A549 (cell line): ENCODE data around the gene CAMK1G. TPM values are rescaled to one million over a fixed set of nuclear protein-coding genes. Genes with fewer than 3 reads are reported as not detected.

Experiments
- ATAC-seq, 2 experiments: fragments of 200-7000 bp in 1 of 2; fragments of >200 bp in 1 of 2; cut with Nextera tagmentation in 1 of 2; cut with Tn5 transposase in 1 of 2; 3 replicates each; pipeline versions ENCODE4 v1.8.0 to v1.9.1; 2018 to 2020; ENCODE audit warnings: mild to moderate bottlenecking in 1 of 2, moderate library complexity in 1 of 2
- CTCF ChIA-PET: fragments of 300-600 bp; sonication (Branson Sonifier 250); formaldehyde crosslinking; extraction: SDS; loops from one replicate; lab custom pipeline; 2021; ENCODE audit warnings: antibody characterized with exemption, inconsistent platforms; lab: Yijun Ruan, JAX
- POLR2A ChIA-PET: fragments of 350-600 bp; formaldehyde crosslinking; extraction: SDS; loops from one replicate; lab custom pipeline; 2021; ENCODE audit warnings: antibody characterized with exemption, inconsistent platforms; lab: Yijun Ruan, JAX
- DNase-seq, 2 experiments: peaks; one replicate each; pipeline versions ENCODE4 v3.0.0 to v3.0.0-alpha.2; 2011 to 2016; ENCODE audit warnings: low read depth in 1 of 2, low spot score in 1 of 2
- FAIRE-seq: peaks from 2 replicates; lab custom pipeline; 2011; peaks lifted over from hg19 to GRCh38; lab: Jason Lieb, UNC
- H3K27ac ChIP-seq, 2 experiments: fragments of >200 bp; sonication (Bioruptor Twin); formaldehyde crosslinking; 3 replicates each; pipeline ENCODE4 v1.5.1; 2016 to 2017
- H3K4me1 ChIP-seq: fragments of >200 bp; sonication (Bioruptor Twin); formaldehyde crosslinking; 3 replicates; pipeline ENCODE4 v1.6.1; 2016
- H3K4me2 ChIP-seq: fragments of >200 bp; sonication (Bioruptor Twin); formaldehyde crosslinking; 3 replicates; pipeline ENCODE4 v1.6.1; 2016
- H3K4me3 ChIP-seq: fragments of >200 bp; sonication (Bioruptor Twin); formaldehyde crosslinking; 3 replicates; pipeline ENCODE4 v1.5.1; 2016
- H3K9me3 ChIP-seq: fragments of >200 bp; sonication (Bioruptor Twin); formaldehyde crosslinking; 3 replicates; pipeline ENCODE4 v1.6.1; 2016
- CBX2 ChIP-seq: fragments of 200-600 bp; sonication (generic); IDR thresholded peaks from 2 replicates; pipeline ENCODE4 v1.6.1; 2016; ENCODE audit warnings: low read depth, mild to moderate bottlenecking, borderline replicate concordance
- CBX8 ChIP-seq: fragments of 200-600 bp; sonication (generic); IDR thresholded peaks from 2 replicates; pipeline ENCODE4 v1.6.1; 2016
- EP300 ChIP-seq, 2 experiments: fragments of >200 bp; sonication (Bioruptor Twin); formaldehyde crosslinking; IDR thresholded peaks; 2 replicates in 1 of 2; 3 replicates in 1 of 2; pipeline ENCODE4 v1.6.1; 2016 to 2017
- ESRRA ChIP-seq: fragments of 150-350 bp; IDR thresholded peaks from 2 replicates; pipeline ENCODE4 v1.6.1; 2014; ENCODE audit warnings: mild to moderate bottlenecking, low read length, borderline replicate concordance
- FOSL2 ChIP-seq, 2 experiments: fragments of 450-650 bp in 1 of 2; fragments of >200 bp in 1 of 2; sonication (Bioruptor Twin) in 1 of 2; formaldehyde crosslinking; IDR thresholded peaks; 2 replicates each; pipeline versions ENCODE4 v1.5.0 to v1.6.1; 2016 to 2020; ENCODE audit warnings: mild to moderate bottlenecking in 1 of 2, moderate library complexity in 1 of 2
- HDAC2 ChIP-seq: fragments of 200-600 bp; sonication (generic); IDR thresholded peaks from 2 replicates; pipeline ENCODE4 v1.6.1; 2016
- HOXA7 ChIP-seq: fragments of 250-450 bp; sonication (Bioruptor Pico); IDR thresholded peaks from 2 replicates; pipeline ENCODE4 v1.5.0; 2020; ENCODE audit warnings: mild to moderate bottlenecking, moderate library complexity
- JUNB ChIP-seq: fragments of >200 bp; sonication (Bioruptor Twin); formaldehyde crosslinking; IDR thresholded peaks from 2 replicates; pipeline ENCODE4 v1.6.1; 2016
- KDM5A ChIP-seq: fragments of 200-600 bp; sonication (generic); IDR thresholded peaks from 2 replicates; pipeline ENCODE4 v1.6.1; 2016; ENCODE audit warnings: antibody characterized with exemption, mild to moderate bottlenecking
- MAZ ChIP-seq: fragments of 150-350 bp; IDR thresholded peaks from 2 replicates; pipeline ENCODE4 v1.6.1; 2014; ENCODE audit warnings: antibody characterized with exemption, low read depth, low read length, borderline replicate concordance
- NR3C1 ChIP-seq: fragments of >200 bp; sonication (Bioruptor Twin); formaldehyde crosslinking; IDR thresholded peaks from 3 replicates; pipeline ENCODE4 v1.6.1; 2017
- RCOR1 ChIP-seq: fragments of 150-350 bp; IDR thresholded peaks from 2 replicates; pipeline ENCODE4 v1.6.1; 2014; ENCODE audit warnings: antibody characterized with exemption, low read length, low read depth
- RFX5 ChIP-seq: fragments of 450-650 bp; IDR thresholded peaks from 2 replicates; pipeline ENCODE4 v1.7.1; 2014; ENCODE audit warnings: antibody characterized with exemption, mild to moderate bottlenecking, moderate library complexity
- RNF2 ChIP-seq: fragments of 200-600 bp; sonication (generic); IDR thresholded peaks from 2 replicates; pipeline ENCODE4 v1.6.1; 2016; ENCODE audit warnings: low read depth, mild to moderate bottlenecking, antibody characterized with exemption, moderate library complexity, borderline replicate concordance
- SREBF2 ChIP-seq: fragments of 450-650 bp; IDR thresholded peaks from 2 replicates; pipeline ENCODE4 v1.6.1; 2014; ENCODE audit warnings: mild to moderate bottlenecking, moderate library complexity
- TFCP2L1 ChIP-seq: fragments of 250-450 bp; sonication (Bioruptor Pico); IDR thresholded peaks from 2 replicates; pipeline ENCODE4 v1.5.0; 2021; ENCODE audit warnings: mild to moderate bottlenecking
- TP53 ChIP-seq: fragments of 250-450 bp; sonication (Bioruptor Pico); IDR thresholded peaks from 2 replicates; pipeline ENCODE4 v1.5.0; 2021; ENCODE audit warnings: mild to moderate bottlenecking, moderate library complexity
- ZNF302 ChIP-seq: fragments of 250-450 bp; sonication (Bioruptor Pico); IDR thresholded peaks from 2 replicates; pipeline ENCODE4 v1.9.0; 2021; ENCODE audit warnings: inconsistent platforms, mild to moderate bottlenecking, moderate library complexity
- WGBS: methylation state at CpG from one replicate; pipeline ENCODE4 v1.1.6; 2017; ENCODE audit errors: missing lambda C conversion rate; 5-methylcytosine and 5-hydroxymethylcytosine counted together
- polyA plus RNA-seq, 4 experiments: library from polyadenylated mRNA; depleted of rRNA in 3 of 4; stranded (reverse); fragments of >200 nt; fragmentation: RNase III in 1 of 4; extraction: RNeasy Plus Mini Kit Qiagen cat#74134 plus additional on column Dnase treatment in 1 of 4; gene quantifications; 2 replicates in 3 of 4; 3 replicates in 1 of 4; pipeline ENCODE4 v1.2.3, GENCODE V29; 2011 to 2017
- TF ChIP-seq, protein P1 (sequence below): fragments of 250-450 bp; sonication (Bioruptor Pico); IDR thresholded peaks from 2 replicates; pipeline ENCODE4 v1.5.0; 2020; ENCODE audit warnings: low read depth, mild to moderate bottlenecking, moderate library complexity
- TF ChIP-seq, protein P2 (sequence below): fragments of >200 bp; sonication (Bioruptor Twin); formaldehyde crosslinking; IDR thresholded peaks from 2 replicates; pipeline ENCODE4 v1.6.1; 2016
- TF ChIP-seq, protein P3 (sequence below): fragments of 250-450 bp; sonication (Bioruptor Pico); IDR thresholded peaks from 2 replicates; pipeline ENCODE4 v1.5.0; 2021; ENCODE audit warnings: mild to moderate bottlenecking, moderate library complexity, borderline replicate concordance

Gene CAMK1G
- polyA plus RNA-seq, 2 of the 4 experiments (the other 2 are of a cell fraction), result 0.03 to 0.08 TPM

DNA sequence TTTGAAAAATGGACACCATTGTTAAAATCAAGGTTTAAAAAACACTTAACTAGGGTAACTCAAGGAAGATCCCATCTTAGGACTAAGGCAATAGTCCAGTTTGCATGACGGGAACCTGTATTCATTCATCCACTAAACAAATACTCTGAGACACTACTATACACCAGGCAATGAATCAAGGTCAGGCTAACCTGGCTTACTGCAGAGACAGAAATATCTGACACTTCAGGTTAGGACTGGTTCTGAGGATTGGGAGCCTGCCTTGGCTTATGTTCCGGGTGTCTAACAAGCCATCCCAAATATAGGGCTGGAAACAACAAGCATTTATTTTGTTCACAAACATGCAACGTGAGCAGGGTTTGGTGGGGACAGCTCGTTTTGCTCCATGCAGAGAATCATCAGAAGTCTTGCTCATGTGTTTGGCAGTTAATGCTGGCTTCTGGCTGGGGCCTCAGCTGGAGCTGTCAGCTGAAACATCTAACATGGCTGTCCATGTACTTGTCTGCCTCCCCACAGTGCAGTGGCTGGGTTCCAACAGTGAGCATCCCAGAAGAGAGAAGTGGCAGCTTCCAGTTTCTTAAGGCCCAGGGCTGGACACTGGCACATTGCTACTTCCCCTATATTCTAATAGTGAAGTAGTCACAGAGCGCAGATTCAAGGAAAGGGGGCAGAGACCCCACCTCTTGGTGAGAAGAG, 37.0 kb upstream of the CAMK1G start:
- Histone ChIP-seq H3K4me2 (no peak overlapping the region), H3K9me3 (no peaks in the 10 kb centered on the region), H3K27ac (no peak overlapping the region), H3K4me3 (no peak overlapping the region), H3K4me1 (no peaks in the 10 kb centered on the region)
- no peak for ATAC-seq
- ChIA-PET POLR2A (no interaction called here), CTCF (interaction anchor here (0.6 kb wide), 1 partner anchor 151 kb away, joined by 3 read pairs; no protein-coding TSS in a partner anchor)
- no peak for FAIRE-seq
- TF ChIP-seq MAZ, result no peak
- no peak for TF ChIP-seq RFX5
- no peak for TF ChIP-seq FOSL2 (IDR thresholded peaks at IDR 0.05)
- TF ChIP-seq FOSL2 (CRISPR knock-in tag; IDR thresholded peaks at IDR 0.05), result no peak
- no peak for TF ChIP-seq TP53
- TF ChIP-seq CBX8, result no peak
- no peak for TF ChIP-seq RCOR1
- no peak for TF ChIP-seq KDM5A
- TF ChIP-seq ZNF302 (CRISPR knock-in tag), result no peak
- no peak for TF ChIP-seq ESRRA
- no peak for TF ChIP-seq NR3C1
- no peak for TF ChIP-seq JUNB
- TF ChIP-seq, protein P1, sequence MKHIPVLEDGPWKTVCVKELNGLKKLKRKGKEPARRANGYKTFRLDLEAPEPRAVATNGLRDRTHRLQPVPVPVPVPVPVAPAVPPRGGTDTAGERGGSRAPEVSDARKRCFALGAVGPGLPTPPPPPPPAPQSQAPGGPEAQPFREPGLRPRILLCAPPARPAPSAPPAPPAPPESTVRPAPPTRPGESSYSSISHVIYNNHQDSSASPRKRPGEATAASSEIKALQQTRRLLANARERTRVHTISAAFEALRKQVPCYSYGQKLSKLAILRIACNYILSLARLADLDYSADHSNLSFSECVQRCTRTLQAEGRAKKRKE (CRISPR knock-in tag), result no peak
- no peak for TF ChIP-seq HDAC2
- no peak for TF ChIP-seq SREBF2
- TF ChIP-seq EP300 (IDR thresholded peaks at IDR 0.05), result no peak
- TF ChIP-seq TFCP2L1 (CRISPR knock-in tag), result no peak
- DNase-seq, result no peak
- WGBS, result 53% methylated on average over 5 of the region's 5 CpGs

DNA sequence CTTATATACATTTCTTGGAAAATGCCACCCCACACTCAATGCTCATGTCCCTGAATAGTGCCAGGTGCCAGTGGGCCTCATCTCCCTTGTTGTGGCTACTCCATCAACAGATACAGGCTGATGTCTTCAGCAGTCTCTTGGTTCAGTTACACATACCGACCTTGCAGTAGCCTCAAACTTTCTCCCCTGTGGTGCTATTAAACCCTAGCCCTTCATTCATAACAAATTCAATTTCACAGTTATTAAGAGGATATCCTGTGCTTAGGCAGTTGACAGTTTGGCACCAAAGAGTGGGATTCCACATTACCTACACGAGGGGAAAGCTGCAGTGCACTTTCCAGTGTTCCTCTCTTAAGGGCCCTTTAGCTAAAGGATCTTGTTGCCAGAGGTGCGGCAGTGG, 35.9 kb upstream of the CAMK1G start:
- WGBS, result 37% methylated on average over 3 of the region's 3 CpGs
- ChIA-PET CTCF (interaction anchor here (0.8 to 1.9 kb wide), 5 partner anchors 14 to 340 kb away, joined by 3 to 8 read pairs (median 3); no protein-coding TSS in a partner anchor), POLR2A (no interaction called here)
- H3K27ac ChIP-seq, result no peak overlapping the region
- no peak overlapping the region for H3K4me2 ChIP-seq
- H3K4me1 ChIP-seq, result no peaks in the 10 kb centered on the region
- no peak for DNase-seq
- no peak overlapping the region for H3K4me3 ChIP-seq
- no peak for FAIRE-seq
- no peak for ATAC-seq
- TF ChIP-seq ZNF302 (CRISPR knock-in tag) (no peak), HOXA7 (CRISPR knock-in tag) (no peak), RNF2 (no peak), NR3C1 (no peak), CBX2 (no peak)
- no peaks in the 10 kb centered on the region for H3K9me3 ChIP-seq

DNA sequence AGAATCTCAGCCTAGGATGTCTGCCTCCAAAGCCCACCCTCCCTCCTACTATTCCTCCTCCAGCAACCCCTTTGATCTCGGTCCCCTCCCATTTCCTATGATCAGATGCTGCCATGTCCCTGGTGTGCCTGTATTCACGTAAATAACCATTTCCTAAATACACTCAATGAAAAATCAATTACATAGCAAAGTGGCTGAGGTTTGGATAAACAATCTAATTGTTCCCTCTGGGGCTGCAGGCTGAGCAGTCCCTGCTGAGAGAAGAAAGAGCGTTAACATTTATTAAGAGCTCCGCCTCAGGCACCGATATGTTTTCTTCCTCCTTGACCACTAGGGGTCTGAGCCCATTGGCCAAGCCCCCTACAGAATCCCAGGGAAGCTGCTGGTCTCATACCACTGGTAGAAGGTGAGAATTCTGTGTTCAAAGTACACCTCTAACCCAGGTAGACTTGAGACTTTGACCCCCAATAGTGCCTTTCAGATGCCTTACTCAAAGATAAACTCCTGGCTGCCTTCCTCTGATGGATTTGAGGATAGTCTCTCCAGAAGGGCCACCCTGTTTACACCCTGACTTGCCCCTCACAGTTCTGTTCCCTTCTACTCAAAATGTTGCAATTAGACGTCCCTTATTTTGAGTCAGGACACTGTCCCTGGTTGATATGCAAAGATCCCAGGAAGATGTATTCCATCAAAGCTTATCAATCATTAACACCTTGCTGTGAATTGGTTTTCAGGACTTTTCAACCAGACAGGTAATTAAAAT, 33.9 kb upstream of the CAMK1G start:
- Histone ChIP-seq H3K4me2 (no peak overlapping the region), H3K9me3 (no peaks in the 10 kb centered on the region), H3K4me3 (no peak overlapping the region), H3K4me1 (no peaks in the 10 kb centered on the region), H3K27ac (no peak overlapping the region)
- 54% methylated on average over 6 of the region's 6 CpGs for WGBS
- CTCF ChIA-PET, result interaction anchor here (1.0 to 1.5 kb wide), 2 partner anchors 17 to 898 kb away, joined by 4 read pairs; no protein-coding TSS in a partner anchor
- ATAC-seq (peak in 1 of 2 experiments; percentile 70; a peak in 3 of 6 replicates), DNase-seq (no peak), FAIRE-seq (no peak)
- TF ChIP-seq RNF2, result no peak
- TF ChIP-seq, protein P2, sequence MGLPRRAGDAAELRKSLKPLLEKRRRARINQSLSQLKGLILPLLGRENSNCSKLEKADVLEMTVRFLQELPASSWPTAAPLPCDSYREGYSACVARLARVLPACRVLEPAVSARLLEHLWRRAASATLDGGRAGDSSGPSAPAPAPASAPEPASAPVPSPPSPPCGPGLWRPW, result no peak
- TF ChIP-seq, protein P3, sequence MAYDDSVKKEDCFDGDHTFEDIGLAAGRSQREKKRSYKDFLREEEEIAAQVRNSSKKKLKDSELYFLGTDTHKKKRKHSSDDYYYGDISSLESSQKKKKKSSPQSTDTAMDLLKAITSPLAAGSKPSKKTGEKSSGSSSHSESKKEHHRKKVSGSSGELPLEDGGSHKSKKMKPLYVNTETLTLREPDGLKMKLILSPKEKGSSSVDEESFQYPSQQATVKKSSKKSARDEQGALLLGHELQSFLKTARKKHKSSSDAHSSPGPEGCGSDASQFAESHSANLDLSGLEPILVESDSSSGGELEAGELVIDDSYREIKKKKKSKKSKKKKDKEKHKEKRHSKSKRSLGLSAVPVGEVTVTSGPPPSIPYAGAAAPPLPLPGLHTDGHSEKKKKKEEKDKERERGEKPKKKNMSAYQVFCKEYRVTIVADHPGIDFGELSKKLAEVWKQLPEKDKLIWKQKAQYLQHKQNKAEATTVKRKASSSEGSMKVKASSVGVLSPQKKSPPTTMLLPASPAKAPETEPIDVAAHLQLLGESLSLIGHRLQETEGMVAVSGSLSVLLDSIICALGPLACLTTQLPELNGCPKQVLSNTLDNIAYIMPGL (CRISPR knock-in tag), result no peak
- POLR2A ChIA-PET, result interaction anchor here (0.5 kb wide), 1 partner anchor 13 kb away, joined by 3 read pairs; no protein-coding TSS in a partner anchor
